ENCODE measurements around the gene ZMYM2.

Gene ZMYM2

DNA sequence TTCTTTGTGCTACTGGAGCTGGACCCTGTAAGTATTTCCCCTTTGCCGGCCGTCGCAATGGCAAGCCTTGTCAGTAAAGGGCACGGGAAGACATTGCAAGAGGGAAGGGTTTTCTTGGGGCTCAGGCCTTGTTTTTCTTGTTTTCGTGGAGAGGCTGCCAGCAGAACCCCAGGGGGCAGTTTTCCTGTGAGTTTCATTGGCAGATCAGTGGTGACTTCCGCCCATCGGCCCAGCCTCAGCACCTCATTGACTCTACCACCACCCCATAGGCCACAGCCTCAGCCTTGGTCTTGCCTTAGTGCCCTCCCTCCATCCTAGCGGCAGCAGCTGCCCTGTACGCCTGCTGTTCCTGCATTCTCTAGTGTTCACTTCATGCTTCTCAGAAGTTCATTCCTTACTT is 140.8 kb downstream of the ZMYM2 start:
- Histone ChIP-seq H3K79me2 (ENCODE audit: low read length) (no peaks in the 10 kb centered on the region), H3K27me3 (replicated peaks; ENCODE audit: insufficient read depth, low read length) (no peaks in the 10 kb centered on the region), H3K4me2 (ENCODE audit: low read depth, low read length) (no peak overlapping the region), H3K36me3 (replicated peaks; ENCODE audit: insufficient read depth, low read length) (no peaks in the 10 kb centered on the region), H3K9me3 (replicated peaks; ENCODE audit: insufficient read depth, low read length) (no peaks in the 10 kb centered on the region), H3K9ac (ENCODE audit: low read length) (no peak overlapping the region), H3K4me3 (ENCODE audit: low read length) (no peak overlapping the region), H2AFZ (ENCODE audit: low read length) (no peak overlapping the region), H3F3A (ENCODE audit: insufficient read depth, low read length) (no peaks in the 10 kb centered on the region), H3K9me2 (replicated peaks; ENCODE audit: insufficient read depth, low read length) (no peaks in the 10 kb centered on the region), H4K20me1 (ENCODE audit: insufficient read depth, low read length) (no peaks in the 10 kb centered on the region), H3K27ac (ENCODE audit: low read length) (no peak overlapping the region), H3K4me1 (ENCODE audit: low read length) (no peaks in the 10 kb centered on the region)
- DNase-seq = no peak
- TF ChIP-seq, protein P1, sequence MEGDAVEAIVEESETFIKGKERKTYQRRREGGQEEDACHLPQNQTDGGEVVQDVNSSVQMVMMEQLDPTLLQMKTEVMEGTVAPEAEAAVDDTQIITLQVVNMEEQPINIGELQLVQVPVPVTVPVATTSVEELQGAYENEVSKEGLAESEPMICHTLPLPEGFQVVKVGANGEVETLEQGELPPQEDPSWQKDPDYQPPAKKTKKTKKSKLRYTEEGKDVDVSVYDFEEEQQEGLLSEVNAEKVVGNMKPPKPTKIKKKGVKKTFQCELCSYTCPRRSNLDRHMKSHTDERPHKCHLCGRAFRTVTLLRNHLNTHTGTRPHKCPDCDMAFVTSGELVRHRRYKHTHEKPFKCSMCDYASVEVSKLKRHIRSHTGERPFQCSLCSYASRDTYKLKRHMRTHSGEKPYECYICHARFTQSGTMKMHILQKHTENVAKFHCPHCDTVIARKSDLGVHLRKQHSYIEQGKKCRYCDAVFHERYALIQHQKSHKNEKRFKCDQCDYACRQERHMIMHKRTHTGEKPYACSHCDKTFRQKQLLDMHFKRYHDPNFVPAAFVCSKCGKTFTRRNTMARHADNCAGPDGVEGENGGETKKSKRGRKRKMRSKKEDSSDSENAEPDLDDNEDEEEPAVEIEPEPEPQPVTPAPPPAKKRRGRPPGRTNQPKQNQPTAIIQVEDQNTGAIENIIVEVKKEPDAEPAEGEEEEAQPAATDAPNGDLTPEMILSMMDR (IDR thresholded peaks at IDR 0.05; ENCODE audit: low read length) = no peak
- TF ChIP-seq EZH2phosphoT487 (IDR thresholded peaks at IDR 0.05; ENCODE audit: low read length) = no peak
- no peak for TF ChIP-seq EZH2 (optimal IDR thresholded peaks at IDR 0.05; ENCODE audit: low read depth, low read length)

DNA sequence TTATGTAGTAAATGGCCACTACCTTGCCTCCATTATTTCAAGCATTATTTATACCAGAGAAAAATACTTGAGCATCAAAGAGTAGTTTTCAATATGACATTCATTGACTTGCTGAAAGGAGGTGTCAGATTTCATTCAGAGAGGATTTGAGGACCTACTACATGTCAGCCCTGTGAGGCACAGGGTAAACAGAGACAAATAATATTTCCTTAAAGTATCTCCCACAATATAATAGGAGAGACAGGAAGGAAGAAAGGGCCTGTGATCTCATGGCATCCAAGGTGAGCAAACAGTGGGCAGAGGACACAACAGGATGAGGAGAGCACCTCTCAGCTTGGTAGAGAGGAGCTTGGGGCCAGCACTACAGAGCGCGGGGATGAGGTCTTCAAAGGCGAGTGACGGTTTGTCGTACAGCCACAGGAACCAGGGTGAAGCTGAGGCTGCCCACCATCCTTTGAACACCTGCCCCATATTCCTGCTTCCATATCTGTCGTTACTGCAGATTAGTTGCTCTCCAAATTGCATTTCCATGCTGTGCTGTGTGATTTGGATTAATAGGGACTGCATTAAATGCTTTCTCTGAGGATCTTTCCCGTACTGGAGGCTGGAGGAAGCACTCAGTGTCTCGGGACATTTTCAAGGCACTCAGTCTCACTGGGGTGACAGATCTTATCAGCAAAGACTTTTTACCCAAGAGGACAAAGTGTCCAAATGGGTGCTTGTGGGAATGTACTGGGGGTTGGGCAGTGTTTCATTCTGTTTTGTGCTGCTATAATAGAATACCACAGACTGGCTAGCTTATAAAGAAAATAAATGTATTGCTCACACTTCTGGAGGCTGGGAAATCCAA is 143.2 kb downstream of the ZMYM2 start:
- Histone ChIP-seq H3K36me3 (replicated peaks; ENCODE audit: insufficient read depth, low read length) (no peaks in the 10 kb centered on the region), H3K9me3 (replicated peaks; ENCODE audit: insufficient read depth, low read length) (no peaks in the 10 kb centered on the region), H3K79me2 (ENCODE audit: low read length) (no peaks in the 10 kb centered on the region), H3K27ac (ENCODE audit: low read length) (no peak overlapping the region), H4K20me1 (ENCODE audit: insufficient read depth, low read length) (no peaks in the 10 kb centered on the region), H3K9ac (ENCODE audit: low read length) (no peak overlapping the region), H2AFZ (ENCODE audit: low read length) (no peak overlapping the region), H3K9me2 (replicated peaks; ENCODE audit: insufficient read depth, low read length) (no peaks in the 10 kb centered on the region), H3K4me1 (ENCODE audit: low read length) (no peaks in the 10 kb centered on the region), H3K4me3 (ENCODE audit: low read length) (no peak overlapping the region), H3K27me3 (replicated peaks; ENCODE audit: insufficient read depth, low read length) (no peaks in the 10 kb centered on the region), H3F3A (ENCODE audit: insufficient read depth, low read length) (no peaks in the 10 kb centered on the region), H3K4me2 (ENCODE audit: low read depth, low read length) (no peak overlapping the region)
- DNase-seq = no peak
- TF ChIP-seq EZH2phosphoT487 (IDR thresholded peaks at IDR 0.05; ENCODE audit: low read length) = no peak
- TF ChIP-seq EZH2 (optimal IDR thresholded peaks at IDR 0.05; ENCODE audit: low read depth, low read length) = no peak
- TF ChIP-seq, protein P1 (IDR thresholded peaks at IDR 0.05; ENCODE audit: low read length) = no peak

DNA sequence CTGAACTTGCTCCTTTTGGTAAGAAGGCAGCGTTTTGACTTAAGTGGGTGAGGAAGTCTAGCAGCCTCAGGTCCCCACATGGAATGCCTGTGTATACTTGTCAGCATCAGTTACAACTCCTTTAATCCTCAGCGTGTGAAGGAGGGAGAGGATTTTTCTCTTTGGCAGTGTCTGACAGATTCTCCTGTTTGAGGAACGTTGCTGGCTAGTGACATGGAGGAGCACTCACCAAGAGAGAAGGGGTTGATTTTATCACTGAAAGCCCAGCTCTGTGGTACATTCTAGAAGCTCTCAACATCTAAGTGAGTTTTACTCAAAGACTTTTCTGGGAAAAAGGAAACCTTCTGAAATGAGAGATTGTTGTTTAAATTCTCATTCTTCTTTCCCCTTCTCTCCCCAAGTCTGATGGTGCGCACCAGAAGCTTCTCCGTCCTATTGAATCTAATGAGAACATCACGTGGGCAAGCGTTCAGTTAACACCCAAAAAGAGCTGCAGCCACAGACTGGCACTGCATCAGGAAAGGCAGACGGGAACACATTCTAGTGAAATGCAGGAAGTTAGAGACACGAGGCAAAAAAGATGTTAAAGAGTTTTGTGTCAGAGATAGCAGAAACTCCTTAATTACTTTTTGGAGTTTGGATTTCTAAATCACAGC is 144.1 kb downstream of the ZMYM2 start:
- Histone ChIP-seq H3K9me2 (replicated peaks; ENCODE audit: insufficient read depth, low read length) (no peaks in the 10 kb centered on the region), H3F3A (ENCODE audit: insufficient read depth, low read length) (no peaks in the 10 kb centered on the region), H3K79me2 (ENCODE audit: low read length) (no peaks in the 10 kb centered on the region), H3K9me3 (replicated peaks; ENCODE audit: insufficient read depth, low read length) (no peaks in the 10 kb centered on the region), H4K20me1 (ENCODE audit: insufficient read depth, low read length) (no peaks in the 10 kb centered on the region), H3K4me1 (ENCODE audit: low read length) (no peaks in the 10 kb centered on the region), H3K4me3 (ENCODE audit: low read length) (no peak overlapping the region), H2AFZ (ENCODE audit: low read length) (no peak overlapping the region), H3K4me2 (ENCODE audit: low read depth, low read length) (no peak overlapping the region), H3K36me3 (replicated peaks; ENCODE audit: insufficient read depth, low read length) (no peaks in the 10 kb centered on the region), H3K9ac (ENCODE audit: low read length) (no peak overlapping the region), H3K27me3 (replicated peaks; ENCODE audit: insufficient read depth, low read length) (no peaks in the 10 kb centered on the region), H3K27ac (ENCODE audit: low read length) (no peak overlapping the region)
- no peak for DNase-seq
- TF ChIP-seq, protein P1 (IDR thresholded peaks at IDR 0.05; ENCODE audit: low read length) = no peak
- no peak for TF ChIP-seq EZH2phosphoT487 (IDR thresholded peaks at IDR 0.05; ENCODE audit: low read length)
- TF ChIP-seq EZH2 (optimal IDR thresholded peaks at IDR 0.05; ENCODE audit: low read depth, low read length) = no peak
